ENCODE data around the gene FAM221A.

- TF ChIP-seq POLR2A (IDR thresholded peaks at IDR 0.05) (no peak), POLR2AphosphoS5 (IDR thresholded peaks at IDR 0.05) (no peak), CTCF (IDR thresholded peaks at IDR 0.05) (no peak)
Observed at GRCh38 chr7:23693224-23693623, 13.2 kb downstream of the FAM221A start.
